Panc1 (cell line): ENCODE results near the gene FBXL17.

ENCODE experiments used
- POLR2AphosphoS5 ChIP-seq: IDR thresholded peaks from 2 replicates; pipeline ENCODE4 v1.6.1; 2012; ENCODE audit warnings: mild to moderate bottlenecking, low read depth, low read length, moderate library complexity
- SIN3A ChIP-seq: IDR thresholded peaks from 2 replicates; pipeline ENCODE4 v1.6.1; 2012; ENCODE audit warnings: low read depth, mild to moderate bottlenecking, low read length, moderate library complexity, borderline replicate concordance; ENCODE audit not compliant: insufficient read depth
- TCF7L2 ChIP-seq: IDR thresholded peaks from 2 replicates; pipeline ENCODE4 v1.6.1; 2011; ENCODE audit warnings: mild to moderate bottlenecking, low read depth, low read length, inconsistent platforms
- TF ChIP-seq, protein P1 (sequence below): fragments of 450-650 bp; IDR thresholded peaks from 2 replicates; pipeline ENCODE4 v1.5.1; 2017; ENCODE audit warnings: mild to moderate bottlenecking
- TF ChIP-seq, protein P2 (sequence below), 2 experiments: IDR thresholded peaks; 2 replicates each; pipeline ENCODE4 v1.6.1; 2011 to 2012; ENCODE audit warnings: low read depth in 2 of 2, control low read depth in 1 of 2, low read length in 1 of 2, mild to moderate bottlenecking in 1 of 2, moderate library complexity in 1 of 2; ENCODE audit not compliant: insufficient read depth in 1 of 2

DNA sequence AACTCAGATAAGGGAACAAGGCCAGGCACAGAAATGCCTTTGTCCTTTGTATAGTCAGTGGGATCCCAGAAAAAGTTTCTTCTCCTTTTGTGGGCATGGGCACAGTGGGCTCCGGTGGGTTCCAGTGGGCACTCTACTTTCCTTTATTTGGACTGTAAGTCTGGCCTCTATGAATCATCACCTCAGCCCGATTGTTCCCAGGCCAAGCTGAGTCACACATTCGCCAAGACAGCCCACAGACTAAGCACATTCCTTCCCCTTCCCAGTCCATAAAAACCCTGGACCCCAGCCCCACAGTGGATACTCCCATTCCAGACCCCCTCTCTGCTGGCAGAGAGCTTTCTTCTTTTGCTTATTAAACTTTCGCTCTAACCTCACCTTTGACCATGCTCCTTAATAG, 165.0 kb downstream of the FBXL17 start:
- TF ChIP-seq, protein P1, sequence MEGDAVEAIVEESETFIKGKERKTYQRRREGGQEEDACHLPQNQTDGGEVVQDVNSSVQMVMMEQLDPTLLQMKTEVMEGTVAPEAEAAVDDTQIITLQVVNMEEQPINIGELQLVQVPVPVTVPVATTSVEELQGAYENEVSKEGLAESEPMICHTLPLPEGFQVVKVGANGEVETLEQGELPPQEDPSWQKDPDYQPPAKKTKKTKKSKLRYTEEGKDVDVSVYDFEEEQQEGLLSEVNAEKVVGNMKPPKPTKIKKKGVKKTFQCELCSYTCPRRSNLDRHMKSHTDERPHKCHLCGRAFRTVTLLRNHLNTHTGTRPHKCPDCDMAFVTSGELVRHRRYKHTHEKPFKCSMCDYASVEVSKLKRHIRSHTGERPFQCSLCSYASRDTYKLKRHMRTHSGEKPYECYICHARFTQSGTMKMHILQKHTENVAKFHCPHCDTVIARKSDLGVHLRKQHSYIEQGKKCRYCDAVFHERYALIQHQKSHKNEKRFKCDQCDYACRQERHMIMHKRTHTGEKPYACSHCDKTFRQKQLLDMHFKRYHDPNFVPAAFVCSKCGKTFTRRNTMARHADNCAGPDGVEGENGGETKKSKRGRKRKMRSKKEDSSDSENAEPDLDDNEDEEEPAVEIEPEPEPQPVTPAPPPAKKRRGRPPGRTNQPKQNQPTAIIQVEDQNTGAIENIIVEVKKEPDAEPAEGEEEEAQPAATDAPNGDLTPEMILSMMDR: no peak
- TF ChIP-seq, protein P2, sequence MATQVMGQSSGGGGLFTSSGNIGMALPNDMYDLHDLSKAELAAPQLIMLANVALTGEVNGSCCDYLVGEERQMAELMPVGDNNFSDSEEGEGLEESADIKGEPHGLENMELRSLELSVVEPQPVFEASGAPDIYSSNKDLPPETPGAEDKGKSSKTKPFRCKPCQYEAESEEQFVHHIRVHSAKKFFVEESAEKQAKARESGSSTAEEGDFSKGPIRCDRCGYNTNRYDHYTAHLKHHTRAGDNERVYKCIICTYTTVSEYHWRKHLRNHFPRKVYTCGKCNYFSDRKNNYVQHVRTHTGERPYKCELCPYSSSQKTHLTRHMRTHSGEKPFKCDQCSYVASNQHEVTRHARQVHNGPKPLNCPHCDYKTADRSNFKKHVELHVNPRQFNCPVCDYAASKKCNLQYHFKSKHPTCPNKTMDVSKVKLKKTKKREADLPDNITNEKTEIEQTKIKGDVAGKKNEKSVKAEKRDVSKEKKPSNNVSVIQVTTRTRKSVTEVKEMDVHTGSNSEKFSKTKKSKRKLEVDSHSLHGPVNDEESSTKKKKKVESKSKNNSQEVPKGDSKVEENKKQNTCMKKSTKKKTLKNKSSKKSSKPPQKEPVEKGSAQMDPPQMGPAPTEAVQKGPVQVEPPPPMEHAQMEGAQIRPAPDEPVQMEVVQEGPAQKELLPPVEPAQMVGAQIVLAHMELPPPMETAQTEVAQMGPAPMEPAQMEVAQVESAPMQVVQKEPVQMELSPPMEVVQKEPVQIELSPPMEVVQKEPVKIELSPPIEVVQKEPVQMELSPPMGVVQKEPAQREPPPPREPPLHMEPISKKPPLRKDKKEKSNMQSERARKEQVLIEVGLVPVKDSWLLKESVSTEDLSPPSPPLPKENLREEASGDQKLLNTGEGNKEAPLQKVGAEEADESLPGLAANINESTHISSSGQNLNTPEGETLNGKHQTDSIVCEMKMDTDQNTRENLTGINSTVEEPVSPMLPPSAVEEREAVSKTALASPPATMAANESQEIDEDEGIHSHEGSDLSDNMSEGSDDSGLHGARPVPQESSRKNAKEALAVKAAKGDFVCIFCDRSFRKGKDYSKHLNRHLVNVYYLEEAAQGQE (IDR thresholded peaks at IDR 0.05; ENCODE audit: insufficient read depth in 1 of 2, low read depth in 2 of 2, low read length in 1 of 2): no peak
- TF ChIP-seq POLR2AphosphoS5: no peak
- no peak for TF ChIP-seq SIN3A
- TF ChIP-seq TCF7L2: no peak
